ENCODE measurements around the gene FAM50A.

The FAM50A gene

DNA sequence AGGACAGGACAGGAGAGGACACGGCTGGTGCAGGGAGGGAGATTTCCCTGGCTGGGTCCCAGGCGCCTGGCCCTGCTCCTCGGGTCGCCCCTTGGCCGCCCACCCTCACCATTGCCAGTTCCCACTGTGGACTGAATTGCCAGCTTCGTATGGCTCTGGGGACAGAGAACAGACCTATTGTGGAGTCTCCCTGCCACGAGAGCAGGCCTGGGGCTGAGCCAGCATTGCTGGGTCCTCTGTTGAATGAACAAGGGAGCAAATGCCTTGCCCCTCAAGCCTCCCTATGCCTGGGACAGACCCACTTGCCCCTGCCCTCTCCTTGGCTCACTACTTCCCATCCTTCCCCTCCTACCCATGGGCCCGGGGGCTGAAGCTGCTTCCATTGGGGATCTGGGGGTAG is 18.5 kb downstream of the FAM50A start:
- TF ChIP-seq, protein P1, sequence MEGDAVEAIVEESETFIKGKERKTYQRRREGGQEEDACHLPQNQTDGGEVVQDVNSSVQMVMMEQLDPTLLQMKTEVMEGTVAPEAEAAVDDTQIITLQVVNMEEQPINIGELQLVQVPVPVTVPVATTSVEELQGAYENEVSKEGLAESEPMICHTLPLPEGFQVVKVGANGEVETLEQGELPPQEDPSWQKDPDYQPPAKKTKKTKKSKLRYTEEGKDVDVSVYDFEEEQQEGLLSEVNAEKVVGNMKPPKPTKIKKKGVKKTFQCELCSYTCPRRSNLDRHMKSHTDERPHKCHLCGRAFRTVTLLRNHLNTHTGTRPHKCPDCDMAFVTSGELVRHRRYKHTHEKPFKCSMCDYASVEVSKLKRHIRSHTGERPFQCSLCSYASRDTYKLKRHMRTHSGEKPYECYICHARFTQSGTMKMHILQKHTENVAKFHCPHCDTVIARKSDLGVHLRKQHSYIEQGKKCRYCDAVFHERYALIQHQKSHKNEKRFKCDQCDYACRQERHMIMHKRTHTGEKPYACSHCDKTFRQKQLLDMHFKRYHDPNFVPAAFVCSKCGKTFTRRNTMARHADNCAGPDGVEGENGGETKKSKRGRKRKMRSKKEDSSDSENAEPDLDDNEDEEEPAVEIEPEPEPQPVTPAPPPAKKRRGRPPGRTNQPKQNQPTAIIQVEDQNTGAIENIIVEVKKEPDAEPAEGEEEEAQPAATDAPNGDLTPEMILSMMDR (IDR thresholded peaks at IDR 0.05; ENCODE audit: low read depth, low read length): no peak
- no peak overlapping the region for H3K4me3 ChIP-seq (ENCODE audit: low read depth, low read length)

DNA sequence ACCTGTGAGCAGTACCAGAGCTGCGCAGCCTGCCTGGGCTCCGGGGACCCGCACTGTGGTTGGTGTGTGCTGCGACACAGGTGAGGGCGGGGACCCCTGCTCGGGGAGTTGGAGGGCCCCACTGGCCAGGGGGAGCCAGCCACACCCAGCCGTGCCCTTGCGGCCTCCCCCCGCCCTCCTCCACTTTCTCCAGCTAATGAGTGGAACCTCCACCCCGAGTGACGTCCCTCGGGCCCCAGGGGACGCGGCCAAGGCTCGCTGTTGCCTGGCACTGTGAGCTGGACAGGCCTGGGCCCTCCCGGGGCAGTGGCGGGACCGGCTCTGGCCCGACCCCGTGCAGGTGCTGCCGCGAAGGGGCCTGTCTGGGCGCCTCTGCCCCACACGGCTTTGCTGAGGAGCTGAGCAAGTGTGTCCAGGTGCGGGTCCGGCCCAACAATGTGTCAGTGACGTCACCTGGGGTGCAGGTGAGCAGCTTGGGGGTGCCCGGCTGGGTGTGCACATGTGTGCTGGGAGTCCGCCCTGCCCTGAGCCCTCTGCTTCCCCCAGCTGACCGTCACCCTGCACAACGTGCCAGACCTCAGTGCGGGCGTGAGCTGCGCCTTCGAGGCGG is 19.8 kb downstream of the FAM50A start:
- no peak overlapping the region for H3K4me3 ChIP-seq (ENCODE audit: low read depth, low read length)
- TF ChIP-seq, protein P1 (IDR thresholded peaks at IDR 0.05; ENCODE audit: low read depth, low read length): no peak

DNA sequence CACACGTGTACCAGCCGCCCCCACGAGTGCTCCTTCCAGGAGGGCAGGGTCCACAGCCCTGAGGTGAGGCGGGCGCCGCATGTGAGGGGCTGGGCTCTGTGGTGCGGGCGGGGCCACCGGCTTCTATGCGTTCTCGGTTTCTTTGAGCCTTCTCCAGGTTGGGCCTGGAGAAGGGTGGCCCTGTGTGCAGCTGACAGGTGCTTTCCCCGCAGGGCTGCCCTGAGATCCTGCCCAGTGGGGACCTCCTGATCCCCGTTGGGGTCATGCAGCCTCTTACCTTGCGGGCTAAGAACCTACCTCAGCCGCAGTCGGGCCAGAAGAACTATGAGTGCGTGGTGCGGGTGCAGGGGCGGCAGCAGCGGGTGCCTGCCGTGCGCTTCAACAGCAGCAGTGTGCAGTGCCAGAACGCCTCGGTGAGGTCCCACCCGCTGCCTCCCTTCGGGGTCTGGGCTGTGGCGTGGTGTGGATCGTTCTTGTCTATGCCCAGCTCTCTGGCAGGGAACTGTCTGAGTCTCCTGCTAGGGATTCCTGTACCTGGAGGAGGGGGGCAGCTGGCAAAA is 20.9 kb downstream of the FAM50A start:
- no peak overlapping the region for H3K4me3 ChIP-seq (ENCODE audit: low read depth, low read length)
- TF ChIP-seq, protein P1 (IDR thresholded peaks at IDR 0.05; ENCODE audit: low read depth, low read length): no peak

DNA sequence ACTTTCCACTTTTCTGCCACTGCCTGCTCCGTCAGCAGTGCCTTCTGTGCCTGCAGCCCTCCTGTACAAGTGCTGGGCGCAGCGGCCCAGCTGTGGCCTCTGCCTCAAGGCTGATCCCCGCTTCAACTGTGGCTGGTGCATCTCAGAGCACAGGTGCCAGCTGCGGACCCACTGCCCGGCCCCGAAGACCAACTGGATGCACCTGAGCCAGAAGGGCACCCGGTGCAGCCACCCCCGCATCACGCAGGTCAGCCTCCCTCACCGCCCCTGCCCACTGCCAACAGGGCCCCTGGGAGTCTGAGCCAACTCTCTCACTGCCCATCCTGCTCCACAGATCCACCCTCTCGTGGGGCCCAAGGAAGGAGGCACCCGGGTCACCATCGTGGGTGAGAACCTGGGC is 21.7 kb downstream of the FAM50A start:
- H3K4me3 ChIP-seq (ENCODE audit: low read depth, low read length): no peak overlapping the region
- TF ChIP-seq, protein P1 (IDR thresholded peaks at IDR 0.05; ENCODE audit: low read depth, low read length): no peak

DNA sequence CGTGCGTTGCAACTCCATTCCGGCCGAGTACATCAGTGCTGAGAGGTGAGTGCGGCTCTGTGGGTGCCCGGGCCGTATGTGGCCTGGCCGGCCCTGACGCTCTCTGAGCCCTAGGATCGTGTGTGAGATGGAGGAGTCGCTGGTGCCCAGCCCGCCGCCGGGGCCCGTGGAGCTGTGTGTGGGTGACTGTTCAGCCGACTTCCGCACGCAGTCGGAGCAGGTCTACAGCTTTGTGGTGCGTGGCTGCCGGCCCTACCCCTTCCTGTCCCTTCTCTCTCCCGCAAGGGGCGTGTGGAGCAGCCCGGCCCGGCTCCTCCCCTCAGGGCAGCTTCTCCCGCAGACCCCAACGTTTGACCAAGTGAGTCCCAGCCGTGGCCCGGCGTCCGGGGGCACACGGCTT is 22.1 kb downstream of the FAM50A start:
- no peak overlapping the region for H3K4me3 ChIP-seq (ENCODE audit: low read depth, low read length)
- TF ChIP-seq, protein P1 (IDR thresholded peaks at IDR 0.05; ENCODE audit: low read depth, low read length): no peak

DNA sequence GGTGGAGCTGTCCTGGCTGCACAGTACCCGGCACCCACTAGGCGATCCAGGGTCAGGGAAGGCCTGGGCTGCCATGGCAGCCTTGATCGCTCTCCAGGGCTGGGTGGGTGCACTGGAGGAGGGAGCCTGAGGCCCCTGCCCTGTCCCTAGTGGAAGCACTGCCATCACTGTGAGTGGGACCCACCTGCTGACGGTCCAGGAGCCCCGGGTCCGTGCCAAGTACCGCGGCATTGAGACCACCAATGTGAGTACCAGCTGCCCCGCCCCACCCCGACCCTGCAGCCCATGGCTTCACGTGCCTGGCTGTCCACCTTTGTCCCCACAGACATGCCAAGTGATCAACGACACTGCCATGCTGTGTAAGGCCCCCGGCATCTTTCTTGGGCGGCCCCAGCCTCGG is 23.0 kb downstream of the FAM50A start:
- TF ChIP-seq, protein P1 (IDR thresholded peaks at IDR 0.05; ENCODE audit: low read depth, low read length): no peak

DNA sequence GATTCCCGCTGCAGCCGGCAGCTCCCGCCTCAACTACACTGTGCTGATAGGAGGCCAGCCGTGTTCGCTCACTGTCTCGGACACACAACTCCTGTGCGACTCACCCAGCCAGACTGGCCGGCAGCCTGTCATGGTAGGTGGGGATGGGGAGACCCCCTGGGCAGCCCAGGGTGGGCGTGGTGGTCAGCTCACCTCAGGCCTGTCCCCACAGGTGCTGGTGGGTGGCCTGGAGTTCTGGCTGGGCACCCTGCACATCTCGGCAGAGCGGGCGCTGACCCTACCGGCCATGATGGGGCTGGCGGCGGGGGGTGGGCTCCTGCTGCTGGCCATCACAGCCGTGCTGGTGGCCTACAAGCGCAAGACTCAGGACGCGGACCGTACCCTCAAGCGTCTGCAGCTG is 23.6 kb downstream of the FAM50A start:
- H3K4me3 ChIP-seq (ENCODE audit: low read depth, low read length): no peak overlapping the region

More for the DNA sequence above, 23.0 kb downstream of the FAM50A start:
- H3K4me3 ChIP-seq (ENCODE audit: low read depth, low read length): no peak overlapping the region

More for the DNA sequence above, 23.6 kb downstream of the FAM50A start:
- TF ChIP-seq, protein P1 (IDR thresholded peaks at IDR 0.05; ENCODE audit: low read depth, low read length): no peak
